HG03097 (cell line): ENCODE results near the gene SOX8.

Experiments
- ATAC-seq: cut with Tn5 transposase; IDR thresholded peaks from one replicate; pipeline ENCODE4 v1.9.1; 2021; ENCODE audit not compliant: unreplicated experiment, low FRiP score

Gene SOX8

DNA sequence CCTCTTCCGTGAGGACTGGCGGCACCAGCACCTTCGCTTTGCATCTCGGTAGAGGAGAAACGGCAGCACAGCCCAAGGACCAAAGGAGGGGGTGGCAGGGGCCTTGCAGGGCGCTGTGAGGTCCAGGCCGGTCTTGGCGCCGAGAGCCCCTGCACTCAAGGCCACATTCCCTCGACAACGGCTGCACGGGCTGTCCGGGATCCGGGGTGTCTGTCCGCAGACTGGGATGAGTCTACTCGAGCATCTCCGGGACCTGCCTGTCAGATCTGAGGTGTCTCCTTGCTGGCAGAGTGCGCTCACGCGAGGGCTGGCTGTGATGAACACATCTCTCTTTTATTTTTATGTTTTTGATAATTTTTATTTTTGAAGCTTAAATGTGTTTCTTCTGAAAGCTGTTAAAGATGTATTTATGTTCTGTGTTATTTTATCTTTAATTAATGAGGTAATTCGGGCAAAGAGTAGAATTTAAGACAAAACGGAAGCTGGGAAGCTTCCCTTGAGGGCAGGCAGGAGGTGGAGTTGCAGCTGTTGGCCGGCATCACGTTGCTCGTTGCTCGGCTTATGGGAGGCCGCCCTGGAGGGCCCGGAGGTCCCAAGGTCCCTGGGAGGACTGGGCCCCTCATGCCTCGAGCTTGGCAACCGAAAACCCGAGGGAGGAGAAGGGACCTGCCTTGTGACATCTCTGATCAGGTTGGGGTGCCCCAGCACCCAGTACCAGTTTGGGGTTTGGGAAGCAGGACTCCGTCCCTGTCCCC lies 4.3 kb downstream of the SOX8 start:
- ATAC-seq: no peak

DNA sequence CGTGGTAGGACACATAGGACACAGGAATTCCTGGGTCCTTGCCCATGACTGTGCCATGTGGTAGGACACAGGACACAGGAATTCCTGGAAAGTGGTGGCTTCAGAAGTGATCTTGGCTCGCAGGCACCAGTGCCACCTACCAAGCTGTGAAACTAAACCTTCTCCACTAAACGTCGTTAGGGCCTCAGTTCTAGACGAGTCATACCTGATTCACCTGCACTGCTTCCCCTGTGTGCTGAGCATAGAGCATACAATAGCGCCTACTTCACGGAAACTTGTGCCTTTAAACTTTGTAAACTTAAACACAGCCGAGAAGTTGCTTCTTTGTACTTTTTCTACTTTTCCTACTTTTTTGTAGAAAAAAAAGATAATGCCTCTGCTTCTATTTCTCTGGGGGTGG lies 4.8 kb downstream of the SOX8 start:
- ATAC-seq: no peak

DNA sequence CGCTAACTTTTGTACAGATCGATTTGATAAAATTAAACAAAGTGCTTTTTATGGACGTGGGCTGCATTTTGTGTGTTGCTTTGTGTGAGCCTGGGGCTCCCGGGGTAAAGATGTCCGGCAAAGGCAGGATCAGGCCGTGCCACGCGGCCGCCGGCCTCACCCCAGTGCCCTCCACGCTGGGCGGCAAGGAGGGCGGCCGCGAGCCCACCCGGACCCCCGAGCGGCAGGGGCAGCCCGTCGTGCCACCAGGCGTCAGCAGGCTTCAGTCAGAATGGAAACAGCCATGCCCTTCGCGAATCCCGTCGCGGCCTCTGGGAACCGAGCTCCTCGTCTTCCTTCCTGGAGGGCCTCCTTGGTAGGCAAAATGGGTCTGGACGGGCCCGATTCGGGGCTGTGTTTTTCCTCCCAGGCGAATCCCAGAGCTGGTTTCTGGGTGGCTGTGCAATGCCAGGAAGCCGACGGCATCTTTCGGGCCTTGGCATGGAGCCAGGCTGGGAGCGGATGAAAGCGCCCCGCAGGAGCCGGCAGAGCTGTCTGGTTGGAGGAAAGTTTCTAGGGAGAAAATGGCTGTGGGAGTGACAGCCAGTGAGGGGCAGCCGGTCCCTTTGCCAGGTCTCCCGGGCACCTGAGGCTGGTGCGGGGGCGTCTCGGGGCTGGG lies 5.5 kb downstream of the SOX8 start:
- no peak for ATAC-seq

DNA sequence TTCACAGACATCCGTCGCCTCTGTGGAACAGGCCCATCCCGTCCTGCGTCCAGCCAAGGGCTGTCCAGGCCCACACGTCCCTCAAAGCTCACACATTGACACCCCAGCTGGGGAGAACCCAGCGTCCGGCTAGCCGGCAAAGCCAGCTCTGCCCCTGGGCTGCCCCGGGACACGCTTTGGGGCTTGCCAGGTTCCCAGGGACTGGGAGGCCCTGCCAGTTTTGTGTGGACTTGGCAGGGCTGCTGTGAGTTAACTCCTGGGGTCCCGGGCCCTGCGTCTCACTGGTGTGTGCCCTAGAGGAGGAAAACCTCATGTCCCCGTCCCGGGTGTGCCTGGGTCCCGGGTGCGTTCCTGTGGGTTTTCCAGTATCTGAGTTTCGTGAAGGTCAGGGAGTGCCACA lies 6.3 kb downstream of the SOX8 start:
- no peak for ATAC-seq

DNA sequence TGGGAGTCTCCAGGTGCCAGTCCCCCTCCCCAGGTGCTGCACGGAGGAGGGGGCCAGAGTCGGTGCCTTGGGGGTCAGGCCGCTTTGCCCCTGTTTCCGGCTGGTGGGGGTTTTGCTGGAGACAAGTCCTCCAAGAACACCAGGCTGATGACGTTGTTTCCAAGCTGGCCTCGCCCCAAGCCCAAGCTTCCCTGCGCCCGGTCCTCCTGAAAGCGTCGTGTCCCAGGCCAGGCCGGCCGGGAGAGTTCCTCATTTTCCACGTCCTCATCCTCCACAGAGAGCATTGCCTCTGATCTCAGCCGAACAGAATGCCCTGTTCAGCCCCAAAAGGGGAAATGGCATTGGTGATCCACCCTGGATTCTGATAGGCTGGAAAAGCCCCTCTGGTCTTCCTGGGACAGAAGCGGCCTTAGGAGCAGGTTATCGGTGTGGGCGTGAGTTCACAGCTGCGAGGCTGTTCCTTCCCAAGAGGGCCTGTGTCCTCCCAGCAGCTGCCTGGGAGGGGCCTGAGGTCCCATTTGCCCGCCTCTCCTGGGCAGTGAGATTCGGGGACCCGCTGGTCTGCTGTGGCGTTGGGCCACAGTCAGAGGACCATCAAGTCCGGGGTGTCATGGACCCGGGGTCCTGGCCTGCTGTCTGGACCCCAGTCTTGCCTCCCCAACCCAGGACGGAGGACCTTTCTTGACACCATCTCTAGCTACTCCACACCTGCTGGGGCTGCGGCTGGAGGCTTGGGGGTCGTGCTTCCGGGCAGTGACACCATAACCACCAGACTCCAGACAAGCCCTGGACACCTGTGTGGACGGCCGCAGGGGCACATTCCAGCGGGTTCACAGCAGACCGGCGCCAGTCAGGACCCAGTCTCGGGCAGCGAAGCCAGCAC lies 7.1 kb downstream of the SOX8 start:
- no peak for ATAC-seq

DNA sequence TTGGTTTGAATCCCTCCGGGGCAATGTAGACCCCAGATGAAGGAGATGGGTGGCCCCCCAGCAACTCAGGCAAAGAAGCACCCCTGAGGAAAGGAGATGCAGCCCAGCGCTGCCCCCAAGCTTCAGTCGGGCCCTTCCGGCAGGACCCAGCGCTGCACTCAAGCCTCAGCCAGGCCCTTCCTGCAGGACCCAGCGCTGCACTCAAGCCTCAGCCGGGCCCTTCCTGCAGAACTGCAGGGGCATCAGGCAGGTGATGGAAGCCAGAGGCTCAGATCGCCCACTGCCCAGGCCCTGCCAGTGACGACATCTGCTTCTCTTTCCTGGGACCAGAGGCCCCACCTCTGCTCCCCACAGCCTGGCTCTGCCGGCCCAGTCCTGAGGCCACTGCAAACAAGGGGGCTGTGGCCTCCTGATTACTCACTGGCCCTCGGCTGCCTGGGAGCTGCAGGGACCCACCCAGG lies 7.8 kb downstream of the SOX8 start:
- no peak for ATAC-seq

DNA sequence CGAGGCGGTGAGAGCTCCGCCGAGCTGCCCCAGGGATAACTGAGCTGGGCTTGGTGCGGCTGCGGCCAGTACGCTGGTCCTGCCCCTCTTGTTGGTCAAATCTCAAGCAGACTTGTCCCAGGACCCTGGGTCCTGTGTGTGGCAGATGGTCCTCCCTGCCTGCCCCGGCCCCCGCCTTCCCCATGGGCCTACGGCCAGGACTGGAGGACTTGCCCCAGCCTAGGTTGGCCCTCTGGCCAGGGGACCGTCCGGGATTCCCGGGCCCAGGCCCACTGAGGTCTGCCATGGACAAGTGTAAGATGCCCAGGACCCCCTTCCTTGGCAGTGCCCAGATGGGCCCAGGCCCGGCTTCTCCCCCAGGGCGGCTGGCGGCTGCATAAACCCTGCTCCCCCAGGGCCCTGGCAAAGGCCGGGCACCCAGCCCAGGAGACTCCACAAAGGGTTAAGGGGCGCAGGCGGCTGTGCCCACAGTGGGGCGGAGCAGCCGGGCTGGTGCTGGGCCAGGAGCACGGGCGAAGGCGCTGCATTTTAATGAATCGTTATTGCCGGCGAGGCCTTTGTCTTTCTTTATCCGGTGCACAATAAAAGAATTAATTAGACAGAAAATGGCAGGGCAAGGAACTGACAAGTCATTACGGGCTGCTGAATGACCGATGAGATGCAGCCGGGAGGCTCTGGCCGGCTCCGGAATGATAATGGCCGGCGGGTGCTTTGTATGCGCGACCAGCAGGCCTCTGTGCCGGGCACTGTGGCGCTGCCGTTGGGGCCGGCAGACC lies 9.1 kb downstream of the SOX8 start:
- no peak for ATAC-seq

DNA sequence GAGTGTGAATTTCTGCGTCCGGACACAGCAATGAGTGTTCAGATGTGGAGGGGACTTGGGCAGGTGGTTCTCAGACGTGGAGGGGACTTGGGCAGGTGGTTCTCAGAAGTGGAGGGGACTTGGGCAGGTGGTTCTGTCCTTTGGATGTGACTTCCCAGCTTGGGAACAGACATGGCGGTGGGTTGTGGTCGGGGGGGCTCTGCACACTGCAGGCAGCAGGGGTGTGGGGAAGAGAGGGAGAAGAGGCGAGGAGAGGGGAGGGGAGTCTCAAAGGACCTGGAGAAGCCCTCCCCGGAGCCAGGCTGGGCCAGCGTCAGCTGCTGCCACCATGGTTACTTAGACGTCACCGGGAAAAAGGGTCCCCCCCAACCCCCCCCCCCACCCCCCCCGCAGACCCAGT lies 9.8 kb downstream of the SOX8 start:
- ATAC-seq: no peak

DNA sequence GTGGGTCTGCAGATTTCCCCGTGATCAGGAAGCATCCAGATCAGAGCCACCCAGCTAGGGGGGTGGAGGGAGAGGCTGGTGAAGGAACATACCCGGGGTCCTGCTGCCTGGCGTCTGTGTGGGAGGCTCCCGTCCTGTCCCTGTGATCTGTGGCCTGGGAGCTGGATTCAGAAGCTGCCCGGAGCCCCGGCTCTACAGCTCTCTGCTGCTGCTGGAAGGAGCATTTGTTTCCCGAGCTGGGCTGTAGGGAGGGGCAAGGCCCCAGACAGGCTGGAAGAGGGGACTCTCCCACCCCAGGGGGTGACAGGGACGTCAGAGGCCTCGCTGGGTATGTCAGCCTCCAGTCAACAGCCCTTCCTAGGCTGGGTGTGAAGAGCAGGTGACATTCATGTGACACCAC lies 10.2 kb downstream of the SOX8 start:
- no peak for ATAC-seq

DNA sequence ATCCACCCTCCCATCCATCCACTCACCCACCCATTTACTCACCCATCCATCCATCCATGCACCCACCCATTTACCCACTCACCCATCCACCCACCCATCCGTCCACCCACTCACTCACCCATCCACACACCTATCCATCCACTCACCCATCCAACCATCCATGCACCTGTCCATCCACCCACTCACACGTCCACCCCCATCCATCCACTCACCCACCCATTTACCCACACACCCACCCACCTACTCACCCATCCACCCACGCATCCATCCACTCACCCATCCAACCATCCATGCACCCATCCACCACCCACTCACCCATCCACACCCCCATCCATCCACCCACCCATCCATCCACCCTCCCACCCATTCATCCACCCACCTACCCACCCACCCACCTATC lies 12.2 kb downstream of the SOX8 start:
- ATAC-seq: no peak

DNA sequence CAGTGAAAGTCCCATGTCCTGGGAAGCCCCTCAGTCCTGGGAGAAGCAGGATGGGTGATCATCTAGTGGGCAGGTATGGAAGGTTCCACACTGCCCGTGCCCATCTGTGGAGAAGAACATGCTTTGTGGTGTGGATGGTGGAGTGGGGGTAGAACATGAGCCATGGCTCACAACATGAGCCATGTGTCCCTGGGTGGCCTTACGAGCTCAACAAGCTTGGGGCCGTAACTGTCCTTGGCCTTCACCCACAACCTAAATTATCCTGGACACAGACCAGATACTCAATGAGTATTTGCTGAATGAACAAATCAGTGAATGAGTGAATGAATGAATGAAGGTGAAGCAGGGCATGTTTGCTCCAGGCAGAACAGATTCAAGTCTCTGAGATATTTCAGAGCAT lies 13.5 kb downstream of the SOX8 start:
- ATAC-seq: no peak

DNA sequence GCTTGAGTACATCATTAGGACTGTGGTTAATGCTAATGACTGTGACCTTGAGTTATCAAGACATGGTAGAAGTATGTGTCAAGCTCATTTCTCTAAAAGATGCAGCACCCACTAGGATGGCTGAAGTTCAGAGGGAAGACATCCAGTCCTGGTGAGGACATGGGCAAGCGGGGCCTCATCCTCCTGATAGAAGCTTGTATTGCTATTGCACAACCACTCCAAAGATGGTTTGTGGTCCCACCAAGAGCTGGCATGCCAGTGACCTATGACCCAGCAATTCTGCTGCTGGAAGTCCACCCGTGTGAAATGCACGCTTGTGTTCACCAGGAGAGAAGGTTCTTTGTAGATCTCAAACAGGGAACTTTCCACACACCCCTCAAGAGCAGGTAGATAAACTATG lies 14.2 kb downstream of the SOX8 start:
- no peak for ATAC-seq

DNA sequence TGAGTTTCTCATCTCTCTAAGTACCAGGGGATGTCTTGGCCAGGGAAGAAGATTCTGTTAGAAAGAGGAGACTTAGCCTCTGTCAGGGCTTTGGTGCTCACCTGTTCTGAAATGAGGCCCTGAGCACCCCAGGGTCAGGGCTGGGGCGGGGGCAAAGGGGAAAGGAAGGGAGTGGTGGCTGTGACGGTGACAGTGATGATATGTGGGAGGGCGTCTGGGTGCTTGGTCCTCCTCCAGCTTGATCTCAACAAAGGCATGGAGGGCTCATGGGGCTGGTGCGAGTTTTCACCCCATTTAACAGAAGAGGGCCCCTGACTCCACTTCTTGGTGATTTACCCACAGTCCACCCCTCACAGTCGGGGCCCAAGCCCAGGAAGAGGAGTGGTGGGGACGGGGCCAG lies 15.1 kb downstream of the SOX8 start:
- ATAC-seq: no peak

DNA sequence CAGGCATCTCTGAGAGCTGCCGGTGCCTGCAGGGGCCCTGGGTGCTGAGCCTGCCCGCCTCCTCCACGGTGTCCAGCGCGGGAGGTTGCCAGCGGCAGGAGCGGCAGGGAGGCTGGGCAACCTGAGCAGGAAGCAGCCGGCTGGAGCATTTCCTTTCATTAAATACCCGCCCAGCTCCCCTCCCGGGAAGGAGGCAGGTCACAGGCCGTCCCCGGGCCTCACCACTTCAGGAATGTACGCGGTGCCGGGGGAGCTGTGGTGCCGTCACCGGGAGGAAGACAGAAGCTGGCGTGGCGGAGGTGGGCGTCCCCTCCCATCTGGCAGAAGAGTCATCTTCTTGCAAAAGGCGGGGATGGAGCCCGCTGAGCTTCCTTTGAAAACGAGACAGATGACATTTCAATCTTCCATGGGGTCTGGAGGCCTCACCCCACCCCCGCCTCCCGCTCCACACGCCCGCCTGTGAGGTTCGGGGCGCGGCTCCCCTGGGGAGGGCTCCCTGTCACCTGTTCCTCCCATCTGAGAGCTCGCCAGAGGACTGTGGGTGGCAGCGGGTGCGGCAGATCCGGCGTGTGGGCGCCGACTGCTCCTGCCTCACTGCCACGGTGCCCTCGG lies 16.0 kb downstream of the SOX8 start:
- no peak for ATAC-seq

DNA sequence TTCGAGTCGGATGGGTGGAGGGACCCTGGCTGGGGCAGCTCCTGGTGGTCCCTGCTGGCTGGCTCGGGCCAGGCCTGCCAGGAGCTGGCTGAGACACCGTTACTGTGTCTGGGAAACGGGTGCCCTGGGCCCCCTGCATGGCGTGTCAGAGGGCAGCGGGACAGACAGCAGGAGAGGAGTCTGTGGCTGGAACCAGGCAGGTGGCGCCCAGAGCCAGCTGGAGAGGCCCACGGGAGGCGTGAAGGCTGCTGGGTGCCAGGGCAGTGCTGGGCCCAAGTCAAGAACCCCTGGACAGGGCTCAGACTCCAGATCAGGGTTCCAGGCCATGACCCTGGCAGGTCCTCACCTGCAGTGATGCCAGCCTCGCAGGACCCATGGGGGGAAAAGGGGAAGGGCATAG lies 16.6 kb downstream of the SOX8 start:
- ATAC-seq: no peak

DNA sequence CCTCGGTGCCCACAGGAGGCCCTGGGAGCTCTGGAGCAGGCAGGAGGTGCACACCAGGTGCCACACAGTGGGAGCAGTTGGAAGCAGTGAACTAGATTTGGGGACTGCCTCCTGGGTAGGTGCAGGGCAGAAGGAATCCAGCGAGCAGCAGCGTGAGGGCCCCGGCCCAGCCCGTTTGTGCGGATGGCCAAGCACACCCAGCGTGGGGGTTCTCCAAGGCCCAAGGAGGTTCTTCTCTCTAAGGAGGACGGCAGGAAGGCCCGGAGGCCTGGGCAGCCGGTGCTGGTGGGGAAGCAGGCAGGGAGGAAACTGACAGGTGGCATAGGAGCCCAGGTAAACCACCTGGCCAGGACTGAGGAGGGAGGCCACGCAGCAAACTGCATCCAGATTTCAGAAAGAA lies 17.0 kb downstream of the SOX8 start:
- ATAC-seq: no peak

DNA sequence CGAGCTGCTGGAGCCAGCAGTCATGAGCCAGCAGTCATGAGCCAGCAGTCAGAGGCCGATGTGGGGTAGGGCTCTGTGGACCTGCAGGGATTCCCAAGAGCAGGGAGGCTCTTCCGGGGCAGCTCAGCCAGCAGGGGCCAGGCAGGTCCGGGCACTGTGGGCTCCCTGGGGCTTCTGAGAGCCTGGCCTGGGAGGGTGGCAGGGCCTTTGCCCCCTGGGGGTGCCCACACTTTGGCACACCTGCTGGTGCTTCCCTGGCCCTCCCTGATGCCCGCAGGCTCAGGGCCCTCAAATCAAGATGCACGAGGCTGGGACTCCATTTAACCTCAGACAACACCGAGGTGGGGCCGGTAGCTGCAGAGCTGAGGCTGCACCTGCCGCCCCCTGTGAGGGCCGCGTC lies 18.1 kb downstream of the SOX8 start:
- ATAC-seq: no peak

DNA sequence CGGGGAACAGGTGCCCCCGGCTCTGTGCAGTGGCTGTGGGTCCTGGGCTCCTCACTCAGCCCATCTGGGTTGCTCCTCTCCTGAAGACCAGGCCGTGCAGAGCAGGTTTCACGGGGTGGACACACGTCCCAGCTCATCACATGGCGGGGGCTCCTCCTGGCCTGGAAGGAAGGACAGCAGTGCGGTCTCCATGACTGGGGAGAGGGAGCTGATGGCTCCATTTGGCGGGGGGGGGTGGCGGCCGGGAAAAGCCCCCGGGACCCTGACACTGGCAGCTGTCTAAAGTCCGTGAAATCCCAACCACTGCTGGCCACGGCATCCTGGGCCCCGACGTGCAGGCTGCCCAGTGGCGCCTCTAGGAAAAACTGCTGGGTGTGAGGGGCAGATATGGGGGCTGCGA lies 19.0 kb downstream of the SOX8 start:
- no peak for ATAC-seq

DNA sequence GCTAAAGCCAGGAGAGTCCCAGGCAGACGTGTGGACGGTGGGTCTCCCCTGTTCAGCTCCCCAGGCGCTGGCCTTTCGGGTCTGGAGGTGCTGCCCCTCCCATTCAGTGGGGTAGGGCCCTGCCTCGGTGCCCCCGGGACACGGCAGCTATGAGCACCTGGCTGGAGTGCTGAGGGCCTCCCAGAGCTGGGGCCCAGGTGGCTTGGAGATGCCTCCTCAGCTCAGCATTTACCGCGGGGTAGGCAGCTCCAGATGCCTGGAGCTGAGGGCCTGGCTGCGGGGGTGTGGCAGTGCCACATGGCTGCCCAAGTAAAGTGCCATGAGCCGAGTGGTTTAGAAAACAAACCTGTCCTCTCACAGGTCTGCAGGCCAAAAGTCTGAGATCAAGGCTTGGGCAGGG lies 19.5 kb downstream of the SOX8 start:
- ATAC-seq: no peak

DNA sequence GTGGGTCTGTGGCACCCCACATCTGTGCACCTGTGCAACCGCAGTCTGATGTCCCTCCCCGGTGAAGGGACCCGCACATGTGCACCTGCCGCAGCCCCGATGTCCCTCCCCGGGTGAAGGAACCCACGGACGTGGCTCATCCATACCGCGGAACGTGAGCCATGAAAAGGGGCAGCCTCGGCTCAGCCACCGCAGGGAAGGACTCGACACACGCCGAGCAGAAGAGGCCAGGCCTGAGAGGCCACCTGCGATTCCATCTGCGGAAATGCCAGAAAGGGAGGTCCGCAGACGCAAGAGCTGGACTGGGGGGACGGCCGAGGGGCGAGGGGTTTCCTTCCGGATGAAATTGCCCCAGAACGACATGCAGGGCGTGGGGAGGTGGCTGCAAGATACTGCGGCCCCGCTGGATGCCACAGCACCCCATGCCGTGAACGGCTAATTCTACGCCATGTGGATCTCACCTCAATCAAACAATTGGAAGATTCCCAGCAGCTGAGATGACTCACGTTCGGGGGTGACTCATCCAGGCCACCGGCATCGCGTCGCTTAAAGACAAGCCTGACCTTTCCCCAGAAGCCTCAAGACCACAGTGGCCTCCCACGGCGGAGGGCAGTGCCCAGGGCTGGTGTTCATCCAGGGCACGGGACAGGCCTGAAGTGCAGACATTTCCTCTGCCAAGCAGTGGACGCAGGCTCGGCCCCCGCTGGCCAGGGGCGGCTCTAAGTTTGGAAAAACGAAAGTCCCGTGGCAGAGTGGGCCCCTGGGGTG lies 21.0 kb downstream of the SOX8 start:
- no peak for ATAC-seq
